ENCODE results near the gene COQ5.

DNA sequence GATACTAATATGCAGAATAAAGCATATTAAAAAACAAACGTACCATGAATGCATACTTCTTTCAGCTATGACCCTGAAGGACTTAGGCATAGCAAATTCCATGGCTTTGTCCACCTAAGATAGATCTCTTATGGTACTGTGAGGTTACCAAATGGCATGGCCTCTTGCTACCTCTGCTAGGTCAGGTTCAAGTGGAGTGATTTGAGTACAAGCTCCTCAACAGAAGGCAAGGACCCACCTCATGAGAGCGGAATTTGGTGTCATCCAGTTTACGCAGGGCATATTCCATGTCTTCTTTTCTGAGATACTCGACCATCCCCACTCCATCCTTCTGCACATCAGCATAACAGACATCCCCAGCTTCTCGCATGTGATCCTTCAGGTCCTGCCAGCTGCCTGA, 65.2 kb downstream of the COQ5 start:
- TF ChIP-seq, protein P1, sequence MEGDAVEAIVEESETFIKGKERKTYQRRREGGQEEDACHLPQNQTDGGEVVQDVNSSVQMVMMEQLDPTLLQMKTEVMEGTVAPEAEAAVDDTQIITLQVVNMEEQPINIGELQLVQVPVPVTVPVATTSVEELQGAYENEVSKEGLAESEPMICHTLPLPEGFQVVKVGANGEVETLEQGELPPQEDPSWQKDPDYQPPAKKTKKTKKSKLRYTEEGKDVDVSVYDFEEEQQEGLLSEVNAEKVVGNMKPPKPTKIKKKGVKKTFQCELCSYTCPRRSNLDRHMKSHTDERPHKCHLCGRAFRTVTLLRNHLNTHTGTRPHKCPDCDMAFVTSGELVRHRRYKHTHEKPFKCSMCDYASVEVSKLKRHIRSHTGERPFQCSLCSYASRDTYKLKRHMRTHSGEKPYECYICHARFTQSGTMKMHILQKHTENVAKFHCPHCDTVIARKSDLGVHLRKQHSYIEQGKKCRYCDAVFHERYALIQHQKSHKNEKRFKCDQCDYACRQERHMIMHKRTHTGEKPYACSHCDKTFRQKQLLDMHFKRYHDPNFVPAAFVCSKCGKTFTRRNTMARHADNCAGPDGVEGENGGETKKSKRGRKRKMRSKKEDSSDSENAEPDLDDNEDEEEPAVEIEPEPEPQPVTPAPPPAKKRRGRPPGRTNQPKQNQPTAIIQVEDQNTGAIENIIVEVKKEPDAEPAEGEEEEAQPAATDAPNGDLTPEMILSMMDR (IDR thresholded peaks at IDR 0.05): no peak
- no peak for TF ChIP-seq POLR2AphosphoS5 (IDR thresholded peaks at IDR 0.05)
- no peak for TF ChIP-seq EP300 (IDR thresholded peaks at IDR 0.05)

Data from sigmoid colon (tissue), 4 donors.